ENCODE data around the gene ZNF485.
A peak's percentile ranks its signal among the peaks of the same experiment; 100 is the strongest.
"Not testable (repeated sequence)": the region's sequence is repeated elsewhere in the genome, so short reads cannot be mapped to it uniquely, and the experiment has no call there.

Gene ZNF485

GRCh38 chr10:43605850-43606322 lies 352 bp upstream of the ZNF485 start:
- DNase-seq (ENCODE audit: low spot score) = no peak

- DNase-seq (ENCODE audit: low spot score) = no peak
Observed at GRCh38 chr10:43607199-43607573, 948 bp downstream of the ZNF485 start.

- no peak for DNase-seq (ENCODE audit: low spot score)
Observed at GRCh38 chr10:43610636-43611035, 4.4 kb downstream of the ZNF485 start.

- DNase-seq (ENCODE audit: low spot score) = no peak
Observed at GRCh38 chr10:43616697-43617370, 10.6 kb downstream of the ZNF485 start.

GRCh38 chr10:43619368-43619767 lies 13.1 kb downstream of the ZNF485 start:
- no peak for DNase-seq (ENCODE audit: low spot score)

GRCh38 chr10:43622038-43622437 lies 15.8 kb downstream of the ZNF485 start:
- no peak for DNase-seq (ENCODE audit: low spot score)

- no peak for DNase-seq (ENCODE audit: low spot score)
Observed at GRCh38 chr10:43623351-43623750, 17.1 kb downstream of the ZNF485 start.

- no peak for DNase-seq (ENCODE audit: low spot score)
Observed at GRCh38 chr10:43627942-43628341, 21.7 kb downstream of the ZNF485 start.

- DNase-seq (ENCODE audit: low spot score) = no peak
Observed at GRCh38 chr10:43628956-43629355, 22.7 kb downstream of the ZNF485 start.

GRCh38 chr10:43635816-43636215 lies 29.6 kb downstream of the ZNF485 start:
- DNase-seq (ENCODE audit: low spot score) = not testable (repeated sequence)

GRCh38 chr10:43640603-43641002 lies 34.4 kb downstream of the ZNF485 start:
- DNase-seq (ENCODE audit: low spot score) = no peak

GRCh38 chr10:43644252-43644651 lies 38.0 kb downstream of the ZNF485 start:
- no peak for DNase-seq (ENCODE audit: low spot score)

- DNase-seq (ENCODE audit: low spot score) = no peak
Observed at GRCh38 chr10:43645866-43646265, 39.6 kb downstream of the ZNF485 start.

- no peak for DNase-seq (ENCODE audit: low spot score)
Observed at GRCh38 chr10:43647576-43647975, 41.3 kb downstream of the ZNF485 start.

GRCh38 chr10:43648095-43648397 lies 41.8 kb downstream of the ZNF485 start:
- no peak for DNase-seq (ENCODE audit: low spot score)

- peak; percentile 80 for DNase-seq (ENCODE audit: low spot score)
Observed at GRCh38 chr10:43648398-43649184, 42.4 kb downstream of the ZNF485 start, which contains the start of gene ZNF32. Gene ZNF32 (minus strand): TSS chr10:43648881. CDS start chr10:43646133, 2,748 bp downstream.

GRCh38 chr10:43649185-43649523 lies 42.9 kb downstream of the ZNF485 start:
- DNase-seq (ENCODE audit: low spot score) = no peak

GRCh38 chr10:43653746-43654145 lies 47.5 kb downstream of the ZNF485 start:
- no peak for DNase-seq (ENCODE audit: low spot score)

GRCh38 chr10:43655311-43655710 lies 49.1 kb downstream of the ZNF485 start:
- no peak for DNase-seq (ENCODE audit: low spot score)

- DNase-seq (ENCODE audit: low spot score) = no peak
Observed at GRCh38 chr10:43658227-43658626, 52.0 kb downstream of the ZNF485 start.

GRCh38 chr10:43665054-43665453 lies 58.8 kb downstream of the ZNF485 start:
- no peak for DNase-seq (ENCODE audit: low spot score)

- DNase-seq (ENCODE audit: low spot score) = no peak
Observed at GRCh38 chr10:43666552-43666951, 60.3 kb downstream of the ZNF485 start.

- DNase-seq (ENCODE audit: low spot score) = no peak
Observed at GRCh38 chr10:43667317-43667731, 61.1 kb downstream of the ZNF485 start.
